Activated T-cell treated with anti-CD3 and anti-CD28 coated beads, Interleukin-2, amount 50 U/mL, for 4 hours (primary cell): ENCODE measurements around the gene SPATA2. TPM values are rescaled to one million over a fixed set of nuclear protein-coding genes. Genes with fewer than 3 reads are reported as not detected.

Experiments
- ATAC-seq, 2 donors: fragments of 200-7000 bp; cut with Tn5 transposase; one replicate each; pipeline ENCODE4 v1.10.0; 2021
- DNase-seq: peaks from one replicate; pipeline ENCODE4 v3.0.0-alpha.2; 2020
- H3K27me3 Mint-ChIP-seq: one replicate; pipeline ENCODE4 v1.8.0; 2021; ENCODE audit warnings: low read depth, mixed read lengths
- H3K36me3 Mint-ChIP-seq: one replicate; pipeline ENCODE4 v1.8.0; 2022; ENCODE audit warnings: mixed read lengths; ENCODE audit not compliant: insufficient read depth
- H3K4me1 Mint-ChIP-seq: one replicate; pipeline ENCODE4 v1.8.0; 2021; ENCODE audit warnings: low read depth, mixed read lengths
- H3K4me3 Mint-ChIP-seq: one replicate; pipeline ENCODE4 v1.8.0; 2021; ENCODE audit warnings: mild to moderate bottlenecking, moderate library complexity, mixed read lengths
- H3K9me3 Mint-ChIP-seq: one replicate; pipeline ENCODE4 v1.8.0; 2021; ENCODE audit warnings: mixed read lengths
- total RNA-seq, 3 donors: library from RNA; stranded (reverse); gene quantifications; one replicate each; pipeline ENCODE4 v1.2.1, GENCODE V29; 2021

The SPATA2 gene
- total RNA-seq, 3 donors from 2014 or later: 13.3 to 15.0 (median 13.3) TPM

- DNase-seq: no peak
- Mint-ChIP-seq H3K4me1 (peaks cover 49% of the 10 kb centered on the region), H3K27me3 (no peaks in the 10 kb centered on the region), H3K4me3 (no peak overlapping the region), H3K9me3 (no peaks in the 10 kb centered on the region), H3K36me3 (peaks cover 20% of the 10 kb centered on the region)
- no peak for ATAC-seq
Observed at GRCh38 chr20:49941456-49941855, 26.1 kb upstream of the SPATA2 start.

GRCh38 chr20:49938173-49939163, 23.1 kb upstream of the SPATA2 start:
- no peaks in the 10 kb centered on the region for H3K9me3 Mint-ChIP-seq
- peak overlapping the region; percentile 96 for H3K4me3 Mint-ChIP-seq
- H3K36me3 Mint-ChIP-seq: peaks cover 11% of the 10 kb centered on the region
- H3K4me1 Mint-ChIP-seq: peaks cover 55% of the 10 kb centered on the region
- ATAC-seq (no peak), DNase-seq (no peak)
- H3K27me3 Mint-ChIP-seq: no peaks in the 10 kb centered on the region

GRCh38 chr20:49937027-49937929, 21.9 kb upstream of the SPATA2 start:
- Mint-ChIP-seq H3K36me3 (peaks cover 10% of the 10 kb centered on the region), H3K4me1 (peaks cover 52% of the 10 kb centered on the region), H3K9me3 (no peaks in the 10 kb centered on the region), H3K27me3 (no peaks in the 10 kb centered on the region), H3K4me3 (peak overlapping the region; percentile 96)
- ATAC-seq (peak; percentile 23 to 26), DNase-seq (no peak)

GRCh38 chr20:49936153-49937026, 21.1 kb upstream of the SPATA2 start, which contains the start of gene RNF114:
RNF114 (plus strand) TSS chr20:49936397; CDS start chr20:49936413, 16 bp downstream.
- ATAC-seq (peak; percentile 94), DNase-seq (peak; percentile 90)
- Mint-ChIP-seq H3K4me1 (peaks cover 49% of the 10 kb centered on the region), H3K9me3 (no peaks in the 10 kb centered on the region), H3K27me3 (no peaks in the 10 kb centered on the region), H3K36me3 (peaks cover 7% of the 10 kb centered on the region), H3K4me3 (peak within 1 kb of the TSS; percentile 96)

- Mint-ChIP-seq H3K27me3 (peaks cover under 1% of the 10 kb centered on the region), H3K9me3 (no peaks in the 10 kb centered on the region), H3K4me1 (peaks cover 42% of the 10 kb centered on the region), H3K36me3 (peaks cover 2% of the 10 kb centered on the region), H3K4me3 (peak overlapping the region; percentile 96)
- no peak for DNase-seq
- ATAC-seq: no peak
Observed at GRCh38 chr20:49935746-49936152, 20.4 kb upstream of the SPATA2 start.

- Mint-ChIP-seq H3K4me1 (peaks cover 12% of the 10 kb centered on the region), H3K36me3 (no peaks in the 10 kb centered on the region), H3K9me3 (no peaks in the 10 kb centered on the region), H3K4me3 (no peak overlapping the region), H3K27me3 (peaks cover 2% of the 10 kb centered on the region)
- ATAC-seq (no peak), DNase-seq (no peak)
Observed at GRCh38 chr20:49929142-49929494, 13.8 kb upstream of the SPATA2 start.

- Mint-ChIP-seq H3K9me3 (no peaks in the 10 kb centered on the region), H3K4me1 (peaks cover 7% of the 10 kb centered on the region), H3K36me3 (no peaks in the 10 kb centered on the region), H3K4me3 (peak overlapping the region; percentile 45), H3K27me3 (peaks cover 2% of the 10 kb centered on the region)
- ATAC-seq: peak; percentile 91 to 96
- peak; percentile 79 for DNase-seq
Observed at GRCh38 chr20:49928411-49929141, 13.2 kb upstream of the SPATA2 start.

- Mint-ChIP-seq H3K4me1 (peaks cover 7% of the 10 kb centered on the region), H3K36me3 (no peaks in the 10 kb centered on the region), H3K9me3 (no peaks in the 10 kb centered on the region), H3K27me3 (peaks cover 2% of the 10 kb centered on the region), H3K4me3 (no peak overlapping the region)
- no peak for ATAC-seq
- no peak for DNase-seq
Observed at GRCh38 chr20:49925901-49926454, 10.6 kb upstream of the SPATA2 start.

- Mint-ChIP-seq H3K9me3 (no peaks in the 10 kb centered on the region), H3K4me1 (peaks cover 7% of the 10 kb centered on the region), H3K4me3 (no peak overlapping the region), H3K36me3 (no peaks in the 10 kb centered on the region), H3K27me3 (no peaks in the 10 kb centered on the region)
- no peak for DNase-seq
- no peak for ATAC-seq
Observed at GRCh38 chr20:49924247-49924646, 8.9 kb upstream of the SPATA2 start.

- Mint-ChIP-seq H3K36me3 (no peaks in the 10 kb centered on the region), H3K27me3 (no peaks in the 10 kb centered on the region), H3K4me1 (peaks cover 15% of the 10 kb centered on the region), H3K4me3 (no peak overlapping the region), H3K9me3 (no peaks in the 10 kb centered on the region)
- ATAC-seq: no peak
- DNase-seq: no peak
Observed at GRCh38 chr20:49919461-49919860, 4.1 kb upstream of the SPATA2 start.

- DNase-seq (no peak), ATAC-seq (no peak)
- Mint-ChIP-seq H3K4me1 (peaks cover 19% of the 10 kb centered on the region), H3K27me3 (no peaks in the 10 kb centered on the region), H3K9me3 (no peaks in the 10 kb centered on the region), H3K4me3 (no peak overlapping the region), H3K36me3 (no peaks in the 10 kb centered on the region)
Observed at GRCh38 chr20:49919009-49919408, 3.7 kb upstream of the SPATA2 start.

GRCh38 chr20:49918446-49918845, 3.1 kb upstream of the SPATA2 start:
- H3K4me1 Mint-ChIP-seq: peaks cover 25% of the 10 kb centered on the region
- H3K27me3 Mint-ChIP-seq: no peaks in the 10 kb centered on the region
- H3K4me3 Mint-ChIP-seq: no peak overlapping the region
- ATAC-seq (no peak), DNase-seq (no peak)
- H3K36me3 Mint-ChIP-seq: no peaks in the 10 kb centered on the region
- H3K9me3 Mint-ChIP-seq: no peaks in the 10 kb centered on the region
